Panc1 (cell line): ENCODE data around the gene GDF2.

Experiments
- POLR2AphosphoS5 ChIP-seq: IDR thresholded peaks from 2 replicates; pipeline ENCODE4 v1.6.1; 2012; ENCODE audit warnings: mild to moderate bottlenecking, low read depth, low read length, moderate library complexity
- SIN3A ChIP-seq: IDR thresholded peaks from 2 replicates; pipeline ENCODE4 v1.6.1; 2012; ENCODE audit warnings: low read depth, mild to moderate bottlenecking, low read length, moderate library complexity, borderline replicate concordance; ENCODE audit not compliant: insufficient read depth
- TCF7L2 ChIP-seq: IDR thresholded peaks from 2 replicates; pipeline ENCODE4 v1.6.1; 2011; ENCODE audit warnings: mild to moderate bottlenecking, low read depth, low read length, inconsistent platforms
- TF ChIP-seq, protein P1 (sequence below): fragments of 450-650 bp; IDR thresholded peaks from 2 replicates; pipeline ENCODE4 v1.5.1; 2017; ENCODE audit warnings: mild to moderate bottlenecking
- TF ChIP-seq, protein P2 (sequence below), 2 experiments: IDR thresholded peaks; 2 replicates each; pipeline ENCODE4 v1.6.1; 2011 to 2012; ENCODE audit warnings: low read depth in 2 of 2, control low read depth in 1 of 2, low read length in 1 of 2, mild to moderate bottlenecking in 1 of 2, moderate library complexity in 1 of 2; ENCODE audit not compliant: insufficient read depth in 1 of 2

DNA sequence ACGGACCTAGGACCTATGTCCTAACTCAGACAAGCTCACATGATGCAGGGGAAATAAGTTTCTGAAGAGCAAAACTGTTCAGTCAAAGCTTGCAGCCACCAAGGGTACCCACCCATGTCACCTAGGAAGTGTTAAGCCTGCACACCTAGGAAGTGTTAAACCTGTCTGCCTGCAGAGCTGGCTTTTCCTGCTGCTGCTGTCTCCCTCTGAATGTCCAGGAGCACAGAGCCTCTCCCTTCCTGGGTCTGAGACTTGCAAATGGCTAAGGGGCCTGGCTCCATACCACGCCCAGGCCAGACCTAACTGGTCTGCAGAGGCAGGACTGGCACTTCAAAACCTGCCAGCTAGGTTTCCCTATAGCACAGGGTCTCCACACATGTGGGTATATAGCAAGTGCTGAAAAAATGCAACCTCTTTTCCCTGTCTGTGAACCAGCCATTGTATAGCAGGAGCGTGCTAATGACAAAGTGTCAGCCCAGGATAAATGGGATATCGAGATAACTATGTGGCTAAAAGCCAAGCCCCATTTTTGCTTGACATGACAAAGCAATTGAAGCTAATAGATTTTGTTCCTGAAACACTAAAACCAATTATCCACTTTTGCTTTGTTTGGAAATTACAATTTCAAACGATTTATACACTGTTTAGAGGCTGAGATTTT, 1.5 kb downstream of the GDF2 start:
- TF ChIP-seq, protein P1, sequence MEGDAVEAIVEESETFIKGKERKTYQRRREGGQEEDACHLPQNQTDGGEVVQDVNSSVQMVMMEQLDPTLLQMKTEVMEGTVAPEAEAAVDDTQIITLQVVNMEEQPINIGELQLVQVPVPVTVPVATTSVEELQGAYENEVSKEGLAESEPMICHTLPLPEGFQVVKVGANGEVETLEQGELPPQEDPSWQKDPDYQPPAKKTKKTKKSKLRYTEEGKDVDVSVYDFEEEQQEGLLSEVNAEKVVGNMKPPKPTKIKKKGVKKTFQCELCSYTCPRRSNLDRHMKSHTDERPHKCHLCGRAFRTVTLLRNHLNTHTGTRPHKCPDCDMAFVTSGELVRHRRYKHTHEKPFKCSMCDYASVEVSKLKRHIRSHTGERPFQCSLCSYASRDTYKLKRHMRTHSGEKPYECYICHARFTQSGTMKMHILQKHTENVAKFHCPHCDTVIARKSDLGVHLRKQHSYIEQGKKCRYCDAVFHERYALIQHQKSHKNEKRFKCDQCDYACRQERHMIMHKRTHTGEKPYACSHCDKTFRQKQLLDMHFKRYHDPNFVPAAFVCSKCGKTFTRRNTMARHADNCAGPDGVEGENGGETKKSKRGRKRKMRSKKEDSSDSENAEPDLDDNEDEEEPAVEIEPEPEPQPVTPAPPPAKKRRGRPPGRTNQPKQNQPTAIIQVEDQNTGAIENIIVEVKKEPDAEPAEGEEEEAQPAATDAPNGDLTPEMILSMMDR: no peak
- TF ChIP-seq POLR2AphosphoS5: no peak
- TF ChIP-seq, protein P2, sequence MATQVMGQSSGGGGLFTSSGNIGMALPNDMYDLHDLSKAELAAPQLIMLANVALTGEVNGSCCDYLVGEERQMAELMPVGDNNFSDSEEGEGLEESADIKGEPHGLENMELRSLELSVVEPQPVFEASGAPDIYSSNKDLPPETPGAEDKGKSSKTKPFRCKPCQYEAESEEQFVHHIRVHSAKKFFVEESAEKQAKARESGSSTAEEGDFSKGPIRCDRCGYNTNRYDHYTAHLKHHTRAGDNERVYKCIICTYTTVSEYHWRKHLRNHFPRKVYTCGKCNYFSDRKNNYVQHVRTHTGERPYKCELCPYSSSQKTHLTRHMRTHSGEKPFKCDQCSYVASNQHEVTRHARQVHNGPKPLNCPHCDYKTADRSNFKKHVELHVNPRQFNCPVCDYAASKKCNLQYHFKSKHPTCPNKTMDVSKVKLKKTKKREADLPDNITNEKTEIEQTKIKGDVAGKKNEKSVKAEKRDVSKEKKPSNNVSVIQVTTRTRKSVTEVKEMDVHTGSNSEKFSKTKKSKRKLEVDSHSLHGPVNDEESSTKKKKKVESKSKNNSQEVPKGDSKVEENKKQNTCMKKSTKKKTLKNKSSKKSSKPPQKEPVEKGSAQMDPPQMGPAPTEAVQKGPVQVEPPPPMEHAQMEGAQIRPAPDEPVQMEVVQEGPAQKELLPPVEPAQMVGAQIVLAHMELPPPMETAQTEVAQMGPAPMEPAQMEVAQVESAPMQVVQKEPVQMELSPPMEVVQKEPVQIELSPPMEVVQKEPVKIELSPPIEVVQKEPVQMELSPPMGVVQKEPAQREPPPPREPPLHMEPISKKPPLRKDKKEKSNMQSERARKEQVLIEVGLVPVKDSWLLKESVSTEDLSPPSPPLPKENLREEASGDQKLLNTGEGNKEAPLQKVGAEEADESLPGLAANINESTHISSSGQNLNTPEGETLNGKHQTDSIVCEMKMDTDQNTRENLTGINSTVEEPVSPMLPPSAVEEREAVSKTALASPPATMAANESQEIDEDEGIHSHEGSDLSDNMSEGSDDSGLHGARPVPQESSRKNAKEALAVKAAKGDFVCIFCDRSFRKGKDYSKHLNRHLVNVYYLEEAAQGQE (IDR thresholded peaks at IDR 0.05; ENCODE audit: insufficient read depth in 1 of 2, low read depth in 2 of 2, low read length in 1 of 2): no peak
- TF ChIP-seq SIN3A: no peak
- no peak for TF ChIP-seq TCF7L2
